ENCODE measurements around the gene DPYD. TPM values are rescaled to one million over a fixed set of nuclear protein-coding genes. Genes with fewer than 3 reads are reported as not detected.

Gene DPYD
- total and polyA plus RNA-seq, 9 of the 15 experiments (the other 6 are each of a cell fraction or from before 2014, with no cell fraction given) = 0.03 to 0.25 (median 0.08) TPM; not detected in 2

- in situ Hi-C loops (cut with MboI) (no loop called here), intact Hi-C loops (cut with micrococcal nuclease) (no loop called here)
- Histone ChIP-seq H3K36me3 (ENCODE audit: control insufficient read depth, insufficient read depth, low read length) (no peaks in the 10 kb centered on the region), H4K20me1 (replicated peaks; ENCODE audit: control insufficient read depth, insufficient read depth, low read length) (no peaks in the 10 kb centered on the region), H3K4me2 (ENCODE audit: insufficient read depth, low read length) (no peak overlapping the region), H3K4me1 (replicated peaks in 1 of 2; ENCODE audit: control insufficient read depth in 2 of 2, insufficient read depth in 2 of 2, low read length in 2 of 2) (no peaks in the 10 kb centered on the region), H3K9me1 (ENCODE audit: control insufficient read depth, insufficient read depth, low read length) (no peaks in the 10 kb centered on the region), H2AFZ (ENCODE audit: low read depth, low read length) (no peak overlapping the region), H3K9me3 (replicated peaks; ENCODE audit: control insufficient read depth, insufficient read depth, low read depth, low read length) (no peaks in the 10 kb centered on the region), H3K9ac (ENCODE audit: insufficient read depth in 1 of 2, low read depth in 2 of 2, low read length in 2 of 2) (no peak overlapping the region), H3K27me3 (ENCODE audit: control insufficient read depth in 2 of 2, insufficient read depth in 2 of 2, low read length in 2 of 2) (no peaks in the 10 kb centered on the region), H3K4me3 (no peak overlapping the region), H3K27ac (ENCODE audit: extremely low read depth, low read depth, low read length) (no peak overlapping the region), H3K79me2 (ENCODE audit: control insufficient read depth, insufficient read depth, low read length) (no peaks in the 10 kb centered on the region)
- WGBS (ENCODE audit: insufficient coverage, low coverage, missing lambda C conversion rate) = 0% methylated on average over 3 of the region's 3 CpGs
- POLR2A ChIA-PET = interaction anchor here (0.6 kb wide), 1 partner anchor 14 kb away, joined by 3 read pairs; no protein-coding TSS in a partner anchor
- CTCF ChIA-PET (ENCODE audit: low intra/inter-chr PET ratio) = no interaction called here
- ATAC-seq (no peak), FAIRE-seq (no peak), DNase-seq (ENCODE audit: extremely low read depth in 1 of 4, low spot score in 3 of 4) (no peak)
- no peak for TF ChIP-seq ZNF431 (CRISPR knock-in tag; IDR thresholded peaks at IDR 0.05)
- TF ChIP-seq ZNF324 (CRISPR knock-in tag; IDR thresholded peaks at IDR 0.05) = no peak
- TF ChIP-seq RFX1 (IDR thresholded peaks at IDR 0.05) = 0 out of 2 replicates have a peak, but pooled peaks have one; percentile 20
- TF ChIP-seq SRSF7 (optimal IDR thresholded peaks at IDR 0.05; ENCODE audit: low read depth, low read length) = no peak
- no TSS peak for BruUV-seq (replicated peaks)
Measured at GRCh38 chr1:97827887-97828286, 92.9 kb downstream of the DPYD start.

GRCh38 chr1:97826820-97827219 is 94.0 kb downstream of the DPYD start:
- Histone ChIP-seq H3K27ac (ENCODE audit: extremely low read depth, low read depth, low read length) (no peak overlapping the region), H3K4me1 (replicated peaks in 1 of 2; ENCODE audit: control insufficient read depth in 2 of 2, insufficient read depth in 2 of 2, low read length in 2 of 2) (no peaks in the 10 kb centered on the region)

More at GRCh38 chr1:97826820-97827219, 94.0 kb downstream of the DPYD start:
- no TSS peak for BruUV-seq (replicated peaks)
- no peaks in the 10 kb centered on the region for H3K27me3 ChIP-seq (ENCODE audit: control insufficient read depth in 2 of 2, insufficient read depth in 2 of 2, low read length in 2 of 2)
- no peak for DNase-seq (ENCODE audit: extremely low read depth in 1 of 4, low spot score in 3 of 4)
- in situ Hi-C loops (cut with MboI) (no loop called here), intact Hi-C loops (cut with micrococcal nuclease) (no loop called here)
- ChIA-PET POLR2A (no interaction called here), CTCF (ENCODE audit: low intra/inter-chr PET ratio) (no interaction called here)
- no peak for ATAC-seq
- H3K36me3 ChIP-seq (ENCODE audit: control insufficient read depth, insufficient read depth, low read length) = no peaks in the 10 kb centered on the region
- TF ChIP-seq BRCA1 (IDR thresholded peaks at IDR 0.05) = no peak
- no peak for TF ChIP-seq BRCA1 (CRISPR knock-in tag; IDR thresholded peaks at IDR 0.05)
- TF ChIP-seq PURB (CRISPR knock-in tag; IDR thresholded peaks at IDR 0.05; ENCODE audit: low read depth) = no peak
- TF ChIP-seq HMG20A (CRISPR knock-in tag; conservative IDR thresholded peaks at IDR 0.05) = no peak
- TF ChIP-seq PATZ1 (CRISPR knock-in tag; IDR thresholded peaks at IDR 0.05; ENCODE audit: borderline replicate concordance) = no peak
- TF ChIP-seq HMG20B (CRISPR knock-in tag; IDR thresholded peaks at IDR 0.05) = no peak
- no peak for TF ChIP-seq ZNF41 (CRISPR knock-in tag; conservative IDR thresholded peaks at IDR 0.05)
- no peak for FAIRE-seq
- H4K20me1 ChIP-seq (replicated peaks; ENCODE audit: control insufficient read depth, insufficient read depth, low read length) = no peaks in the 10 kb centered on the region
- no peaks in the 10 kb centered on the region for H3K9me1 ChIP-seq (ENCODE audit: control insufficient read depth, insufficient read depth, low read length)
- H3K9ac ChIP-seq (ENCODE audit: insufficient read depth in 1 of 2, low read depth in 2 of 2, low read length in 2 of 2) = no peak overlapping the region
- no peak overlapping the region for H2AFZ ChIP-seq (ENCODE audit: low read depth, low read length)
- no peak overlapping the region for H3K4me3 ChIP-seq
- H3K4me2 ChIP-seq (ENCODE audit: insufficient read depth, low read length) = no peak overlapping the region
- H3K9me3 ChIP-seq (replicated peaks; ENCODE audit: control insufficient read depth, insufficient read depth, low read depth, low read length) = no peaks in the 10 kb centered on the region
- H3K79me2 ChIP-seq (ENCODE audit: control insufficient read depth, insufficient read depth, low read length) = no peaks in the 10 kb centered on the region
